OCI-LY7 (cell line): ENCODE measurements around the gene FAM47E. TPM values are rescaled to one million over a fixed set of nuclear protein-coding genes. Genes with fewer than 3 reads are reported as not detected.

Experiments used
- BruUV-seq: library from RNA; stranded (reverse); fragments of 400-500 nt; replicated peaks from 2 replicates; lab custom pipeline; 2021; lab: Mats Ljungman, UMichigan
- CTCF ChIA-PET: fragments of 300-600 bp; sonication (Branson Sonifier 250); formaldehyde crosslinking; loops from one replicate; lab custom pipeline; 2022; ENCODE audit warnings: antibody characterized with exemption; ENCODE audit not compliant: unreplicated experiment; lab: Charles Lee
- POLR2A ChIA-PET: fragments of 300-600 bp; sonication (Branson Sonifier 250); formaldehyde crosslinking; loops from one replicate; lab custom pipeline; 2022; ENCODE audit warnings: antibody characterized with exemption; lab: Charles Lee
- DNase-seq: peaks from one replicate; pipeline ENCODE4 v3.0.0-alpha.2; 2015; ENCODE audit warnings: low spot score
- H2AFZ ChIP-seq: fragments of 200-600 bp; sonication (generic), shearing (Covaris generic); 2 replicates; pipeline ENCODE4 v1.6.1; 2014; ENCODE audit warnings: mild to moderate bottlenecking, antibody characterized with exemption, low read length, moderate library complexity
- H3K27ac ChIP-seq: fragments of 200-600 bp; sonication (generic); 2 replicates; pipeline ENCODE4 v1.5.1; 2014; ENCODE audit warnings: mixed run types, low read depth, mild to moderate bottlenecking, moderate library complexity, low read length, inconsistent platforms; ENCODE audit not compliant: poor library complexity, severe bottlenecking
- H3K36me3 ChIP-seq: fragments of 200-600 bp; sonication (generic); 2 replicates; pipeline ENCODE4 v1.6.1; 2014; ENCODE audit warnings: mild to moderate bottlenecking, antibody characterized with exemption, low read length, moderate library complexity, mixed read lengths; ENCODE audit not compliant: insufficient read depth
- H3K4me1 ChIP-seq: fragments of 200-600 bp; sonication (generic); 2 replicates; pipeline ENCODE4 v1.5.1; 2014; ENCODE audit warnings: mild to moderate bottlenecking, low read length; ENCODE audit not compliant: insufficient read depth, poor library complexity, severe bottlenecking
- H3K4me2 ChIP-seq: fragments of 200-600 bp; sonication (generic); 2 replicates; pipeline ENCODE4 v1.6.1; 2014; ENCODE audit warnings: mild to moderate bottlenecking, low read length
- H3K4me3 ChIP-seq: fragments of 200-600 bp; sonication (generic); 2 replicates; pipeline ENCODE4 v1.5.1; 2014; ENCODE audit warnings: mild to moderate bottlenecking, low read depth, low read length; ENCODE audit not compliant: poor library complexity, severe bottlenecking
- H3K79me2 ChIP-seq: fragments of 200-600 bp; sonication (generic); 2 replicates; pipeline ENCODE4 v1.6.1; 2016; ENCODE audit warnings: low read depth, mild to moderate bottlenecking, low read length, moderate library complexity, mixed read lengths; ENCODE audit not compliant: insufficient read depth
- H3K9me2 ChIP-seq: fragments of 200-600 bp; sonication (generic); 2 replicates; pipeline ENCODE4 v1.6.1; 2016; ENCODE audit warnings: mild to moderate bottlenecking, low read length, mixed read lengths; ENCODE audit not compliant: insufficient read depth
- H3K9me3 ChIP-seq: fragments of 200-600 bp; sonication (generic); 2 replicates; pipeline ENCODE4 v1.6.1; 2014; ENCODE audit warnings: mild to moderate bottlenecking, mixed run types, low read length, mixed read lengths
- H4K20me1 ChIP-seq: fragments of 200-600 bp; sonication (generic); 2 replicates; pipeline ENCODE4 v1.6.1; 2014; ENCODE audit warnings: mild to moderate bottlenecking, antibody characterized with exemption, low read length, moderate library complexity, mixed read lengths; ENCODE audit not compliant: insufficient read depth
- EZH2phosphoT487 ChIP-seq: fragments of 200-600 bp; sonication (generic); IDR thresholded peaks from 2 replicates; pipeline ENCODE4 v1.6.1; 2018; ENCODE audit warnings: low read depth, borderline replicate concordance, mild to moderate bottlenecking, mixed run types, antibody characterized with exemption, low read length, moderate library complexity, mixed read lengths
- intact Hi-C: fragments of 100-400 bp; cut with micrococcal nuclease; formaldehyde crosslinking; loops from one replicate; pipeline ENCODE4 v1.10.0; 2022; ENCODE audit not compliant: unreplicated experiment
- total RNA-seq, 2 experiments: library from RNA; depleted of rRNA in 1 of 2; stranded (reverse); fragments of >200 nt in 1 of 2; shearing (Covaris generic) in 1 of 2; gene quantifications; 2 replicates each; pipeline ENCODE4 v1.2.3, GENCODE V29; 2014 to 2022
- TF ChIP-seq, protein P1 (sequence below): fragments of 200-600 bp; sonication (generic); conservative IDR thresholded peaks from 2 replicates; pipeline ENCODE4 v1.5.1; 2014; ENCODE audit warnings: mild to moderate bottlenecking, antibody characterized with exemption, low read length, moderate library complexity, mixed read lengths

FAM47E gene
- total RNA-seq, 2 experiments from 2014 or later = not detected

DNA sequence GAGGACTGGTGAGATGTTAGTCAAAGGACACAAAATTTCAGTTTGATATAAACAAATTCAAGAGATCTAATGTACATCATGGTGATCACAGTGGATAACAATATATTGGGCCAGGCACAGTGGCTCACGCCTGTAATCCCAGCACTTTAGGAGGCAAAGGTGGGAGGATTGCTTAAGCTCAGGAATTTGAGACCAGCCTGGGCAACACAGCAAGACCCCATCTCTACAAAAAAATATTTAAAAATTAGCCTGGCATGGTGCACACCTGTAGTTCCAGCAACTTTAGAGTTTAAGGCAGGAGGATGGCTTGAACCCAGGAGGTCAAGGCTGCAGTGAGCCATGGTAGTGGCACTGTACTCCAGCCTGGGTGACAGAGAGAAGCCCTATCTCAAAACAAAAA lies 46.6 kb upstream of the FAM47E start:
- Histone ChIP-seq H3K4me3 (no peak overlapping the region), H3K4me1 (peaks cover 4% of the 10 kb centered on the region), H4K20me1 (no peaks in the 10 kb centered on the region), H3K4me2 (no peak overlapping the region), H3K79me2 (no peaks in the 10 kb centered on the region), H3K36me3 (no peaks in the 10 kb centered on the region), H3K9me2 (no peaks in the 10 kb centered on the region; the same call in 1 of the 2 replicates), H3K27ac (no peak overlapping the region), H3K9me3 (no peaks in the 10 kb centered on the region), H2AFZ (no peak overlapping the region)
- intact Hi-C loops = no loop called here
- BruUV-seq = no TSS peak
- ChIA-PET POLR2A (no interaction called here), CTCF (no interaction called here)
- no peak for DNase-seq
- no peak for TF ChIP-seq EZH2phosphoT487
- TF ChIP-seq, protein P1, sequence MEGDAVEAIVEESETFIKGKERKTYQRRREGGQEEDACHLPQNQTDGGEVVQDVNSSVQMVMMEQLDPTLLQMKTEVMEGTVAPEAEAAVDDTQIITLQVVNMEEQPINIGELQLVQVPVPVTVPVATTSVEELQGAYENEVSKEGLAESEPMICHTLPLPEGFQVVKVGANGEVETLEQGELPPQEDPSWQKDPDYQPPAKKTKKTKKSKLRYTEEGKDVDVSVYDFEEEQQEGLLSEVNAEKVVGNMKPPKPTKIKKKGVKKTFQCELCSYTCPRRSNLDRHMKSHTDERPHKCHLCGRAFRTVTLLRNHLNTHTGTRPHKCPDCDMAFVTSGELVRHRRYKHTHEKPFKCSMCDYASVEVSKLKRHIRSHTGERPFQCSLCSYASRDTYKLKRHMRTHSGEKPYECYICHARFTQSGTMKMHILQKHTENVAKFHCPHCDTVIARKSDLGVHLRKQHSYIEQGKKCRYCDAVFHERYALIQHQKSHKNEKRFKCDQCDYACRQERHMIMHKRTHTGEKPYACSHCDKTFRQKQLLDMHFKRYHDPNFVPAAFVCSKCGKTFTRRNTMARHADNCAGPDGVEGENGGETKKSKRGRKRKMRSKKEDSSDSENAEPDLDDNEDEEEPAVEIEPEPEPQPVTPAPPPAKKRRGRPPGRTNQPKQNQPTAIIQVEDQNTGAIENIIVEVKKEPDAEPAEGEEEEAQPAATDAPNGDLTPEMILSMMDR = no peak

DNA sequence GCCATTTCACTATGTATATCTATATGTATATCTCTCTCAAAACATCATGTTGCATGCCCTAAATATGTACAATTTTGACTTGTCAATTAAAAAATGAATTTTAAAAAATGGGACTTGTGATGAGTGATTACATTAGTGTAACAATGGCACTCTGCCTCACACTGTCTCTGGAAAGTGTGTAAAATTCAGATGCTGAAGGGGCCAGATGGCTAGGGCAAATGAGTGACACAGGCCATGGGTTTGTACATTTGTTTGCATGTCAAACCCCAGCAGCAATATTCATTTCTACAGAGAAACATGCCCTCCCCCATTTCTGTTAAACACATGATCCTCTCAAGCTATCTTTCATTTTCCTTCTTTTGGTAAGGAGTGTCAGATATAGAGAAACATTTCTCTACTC lies 46.0 kb upstream of the FAM47E start:
- H2AFZ ChIP-seq = no peak overlapping the region
- no peaks in the 10 kb centered on the region; the same call in 1 of the 2 replicates for H3K9me2 ChIP-seq
- no peaks in the 10 kb centered on the region for H4K20me1 ChIP-seq
- ChIA-PET CTCF (no interaction called here), POLR2A (no interaction called here)
- intact Hi-C loops = no loop called here
- DNase-seq = no peak
- no peak overlapping the region for H3K4me3 ChIP-seq
- no peaks in the 10 kb centered on the region for H3K79me2 ChIP-seq
- no peak for TF ChIP-seq EZH2phosphoT487
- TF ChIP-seq, protein P1 = no peak
- no peaks in the 10 kb centered on the region for H3K9me3 ChIP-seq
- no peak overlapping the region for H3K4me2 ChIP-seq
- no TSS peak for BruUV-seq
- no peaks in the 10 kb centered on the region for H3K36me3 ChIP-seq
- no peak overlapping the region for H3K27ac ChIP-seq
- H3K4me1 ChIP-seq = no peaks in the 10 kb centered on the region

DNA sequence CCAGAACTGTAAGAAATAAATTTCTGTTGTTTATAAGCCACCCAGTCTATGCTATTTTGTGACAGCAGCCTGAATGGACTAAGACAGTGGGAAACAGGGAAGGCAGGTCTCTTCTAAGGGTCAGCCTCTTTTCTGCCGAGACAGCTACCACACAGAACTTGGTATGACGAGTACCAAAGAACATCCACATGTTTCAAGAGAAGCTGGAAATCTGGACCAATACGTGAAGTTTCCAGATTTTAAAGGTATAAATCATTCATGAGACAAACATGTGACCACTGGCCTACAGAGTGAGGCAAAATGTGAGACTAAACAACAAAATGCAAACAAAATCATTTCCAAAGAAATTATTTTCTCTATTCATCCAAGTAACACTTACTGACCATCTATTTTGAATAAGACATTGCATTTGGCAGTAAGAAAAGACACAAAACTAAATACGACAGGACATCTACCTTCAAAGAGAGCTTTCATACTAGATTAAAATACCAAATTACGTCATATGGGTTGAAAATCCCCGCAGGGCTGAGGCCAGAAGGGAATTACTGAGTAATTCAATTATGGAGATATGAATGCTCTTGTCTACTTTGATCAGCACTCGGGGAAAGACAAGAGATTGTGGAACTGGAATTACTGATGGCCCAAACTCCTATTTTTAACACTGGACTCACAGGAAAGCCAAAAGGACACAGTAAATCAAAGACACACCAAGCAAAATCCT lies 45.1 kb upstream of the FAM47E start:
- Histone ChIP-seq H3K27ac (no peak overlapping the region), H3K4me2 (no peak overlapping the region), H3K36me3 (no peaks in the 10 kb centered on the region), H3K9me2 (no peaks in the 10 kb centered on the region; the same call in 1 of the 2 replicates), H2AFZ (no peak overlapping the region), H3K4me1 (no peaks in the 10 kb centered on the region), H4K20me1 (no peaks in the 10 kb centered on the region), H3K9me3 (no peaks in the 10 kb centered on the region), H3K4me3 (no peak overlapping the region), H3K79me2 (no peaks in the 10 kb centered on the region)
- CTCF ChIA-PET = no interaction called here
- POLR2A ChIA-PET = no interaction called here
- no peak for DNase-seq
- intact Hi-C loops = no loop called here
- TF ChIP-seq EZH2phosphoT487 = no peak
- TF ChIP-seq, protein P1 = no peak
- no TSS peak for BruUV-seq
